HepG2 (cell line): ENCODE results near the gene FAAP100. TPM values are rescaled to one million over a fixed set of nuclear protein-coding genes. Genes with fewer than 3 reads are reported as not detected.

Experiments
- ARID2 ChIP-seq: sonication (generic); formaldehyde crosslinking; IDR thresholded peaks from 2 replicates; pipeline ENCODE4 v1.8.1; 2022; ENCODE audit warnings: mild to moderate bottlenecking, missing genetic modification reagents, borderline replicate concordance
- ARNTL ChIP-seq: sonication (generic); formaldehyde crosslinking; IDR thresholded peaks from 2 replicates; pipeline ENCODE4 v1.4.0; 2020; ENCODE audit warnings: mild to moderate bottlenecking, missing genetic modification reagents
- CAMTA2 ChIP-seq: sonication (generic); formaldehyde crosslinking; IDR thresholded peaks from 2 replicates; pipeline ENCODE4 v1.4.0; 2020; ENCODE audit warnings: mild to moderate bottlenecking, missing genetic modification reagents, borderline replicate concordance
- CBX1 ChIP-seq: IDR thresholded peaks from one replicate; pipeline ENCODE4 v1.6.1; 2016; ENCODE audit warnings: antibody characterized with exemption, low read depth
- ELF1 ChIP-seq: sonication (generic); formaldehyde crosslinking; IDR thresholded peaks from 2 replicates; pipeline ENCODE4 v1.4.0; 2020; ENCODE audit warnings: missing genetic modification reagents
- ESRRA ChIP-seq: sonication (generic); formaldehyde crosslinking; IDR thresholded peaks from 2 replicates; pipeline ENCODE4 v1.5.1; 2020; ENCODE audit warnings: mild to moderate bottlenecking, low read depth, missing genetic modification reagents
- GTF3A ChIP-seq: sonication (generic); formaldehyde crosslinking; conservative IDR thresholded peaks from 2 replicates; pipeline ENCODE4 v1.4.0; 2020; ENCODE audit warnings: mild to moderate bottlenecking, missing genetic modification reagents
- HNRNPK ChIP-seq: fragments of 200-400 bp; formaldehyde crosslinking; IDR thresholded peaks from 2 replicates; pipeline ENCODE4 v1.6.1; 2018; ENCODE audit warnings: low read length, low read depth, moderate library complexity, mild to moderate bottlenecking; ENCODE audit not compliant: poor library complexity, severe bottlenecking
- MEIS1 ChIP-seq: sonication (generic); formaldehyde crosslinking; IDR thresholded peaks from 2 replicates; pipeline ENCODE4 v1.9.0; 2021; ENCODE audit warnings: mild to moderate bottlenecking, missing genetic modification reagents, moderate library complexity, borderline replicate concordance
- REPIN1 ChIP-seq: sonication (generic); formaldehyde crosslinking; IDR thresholded peaks from 2 replicates; pipeline ENCODE4 v1.8.0; 2022; ENCODE audit warnings: missing genetic modification reagents, low read depth, mild to moderate bottlenecking, borderline replicate concordance
- SMARCE1 ChIP-seq: fragments of 450-650 bp; IDR thresholded peaks from 2 replicates; pipeline ENCODE4 v1.6.1; 2017; ENCODE audit warnings: borderline replicate concordance
- THAP11 ChIP-seq: IDR thresholded peaks from 2 replicates; pipeline ENCODE4 v1.6.1; 2016; ENCODE audit warnings: missing biosample characterization, missing genetic modification reagents
- TOE1 ChIP-seq: sonication (generic); formaldehyde crosslinking; IDR thresholded peaks from 2 replicates; pipeline ENCODE4 v1.4.0; 2020; ENCODE audit warnings: mild to moderate bottlenecking, missing genetic modification reagents
- TP53 ChIP-seq: sonication (generic); formaldehyde crosslinking; conservative IDR thresholded peaks from 2 replicates; pipeline ENCODE4 v1.4.0; 2020; ENCODE audit warnings: missing genetic modification reagents
- ZNF329 ChIP-seq: sonication (generic); formaldehyde crosslinking; IDR thresholded peaks from 2 replicates; pipeline ENCODE4 v1.9.0; 2021; ENCODE audit warnings: low read depth, mild to moderate bottlenecking, missing genetic modification reagents
- ZNF382 ChIP-seq: sonication (generic); formaldehyde crosslinking; IDR thresholded peaks from 2 replicates; pipeline ENCODE4 v1.5.0; 2020; ENCODE audit warnings: missing genetic modification reagents, mild to moderate bottlenecking, borderline replicate concordance
- ZNF484 ChIP-seq: sonication (generic); formaldehyde crosslinking; IDR thresholded peaks from 2 replicates; pipeline ENCODE4 v1.5.1; 2020; ENCODE audit warnings: mild to moderate bottlenecking, low read depth, missing genetic modification reagents, borderline replicate concordance
- ZNF564 ChIP-seq: sonication (generic); formaldehyde crosslinking; IDR thresholded peaks from 2 replicates; pipeline ENCODE4 v1.8.1; 2023; ENCODE audit warnings: mild to moderate bottlenecking, missing genetic modification reagents
- polyA plus RNA-seq, 8 experiments: library from polyadenylated mRNA; depleted of rRNA in 3 of 8; stranded (reverse) in 7 of 8; unstranded in 1 of 8; fragments of >200 nt; fragmentation: Illumina TruSeq in 4 of 8; extraction: Trizol in 4 of 8; gene quantifications; 2 replicates each; pipeline versions ENCODE4 v1.2.1 to v1.2.3, GENCODE V29; 2011 to 2016; ENCODE audit warnings: low read depth in 4 of 8, missing spikeins in 1 of 8, mixed read lengths in 1 of 8; ENCODE audit not compliant: insufficient read depth in 1 of 8
- total RNA-seq, 5 experiments: library from RNA; depleted of rRNA; stranded (reverse); fragments of >200 nt; fragmentation: Illumina TruSeq; extraction: Trizol; gene quantifications; 2 replicates each; pipeline ENCODE4 v1.2.3, GENCODE V29; 2016; ENCODE audit warnings: low read depth in 1 of 5
- TF ChIP-seq, protein P1 (sequence below): sonication (generic); formaldehyde crosslinking; IDR thresholded peaks from 2 replicates; pipeline ENCODE4 v1.9.0; 2021; ENCODE audit warnings: missing genetic modification reagents, mild to moderate bottlenecking, borderline replicate concordance
- TF ChIP-seq, protein P2 (sequence below): sonication (generic); formaldehyde crosslinking; IDR thresholded peaks from 2 replicates; pipeline ENCODE4 v1.5.0; 2020; ENCODE audit warnings: mild to moderate bottlenecking, missing genetic modification reagents
- TF ChIP-seq, protein P3 (sequence below): sonication (generic); formaldehyde crosslinking; IDR thresholded peaks from 2 replicates; pipeline ENCODE4 v1.8.0; 2023; ENCODE audit warnings: mild to moderate bottlenecking, missing genetic modification reagents
- TF ChIP-seq, protein P4 (sequence below): fragments of 450-650 bp; IDR thresholded peaks from 2 replicates; pipeline ENCODE4 v1.6.1; 2016
- TF ChIP-seq, protein P5 (sequence below): sonication (generic); formaldehyde crosslinking; IDR thresholded peaks from 2 replicates; pipeline ENCODE4 v1.8.1; 2023; ENCODE audit warnings: mild to moderate bottlenecking, missing genetic modification reagents, borderline replicate concordance

Gene FAAP100
- total and polyA plus RNA-seq, 2 of the 13 experiments (the other 11 are each of a cell fraction or from before 2014, with no cell fraction given), result 7.6 to 20.8 TPM

DNA sequence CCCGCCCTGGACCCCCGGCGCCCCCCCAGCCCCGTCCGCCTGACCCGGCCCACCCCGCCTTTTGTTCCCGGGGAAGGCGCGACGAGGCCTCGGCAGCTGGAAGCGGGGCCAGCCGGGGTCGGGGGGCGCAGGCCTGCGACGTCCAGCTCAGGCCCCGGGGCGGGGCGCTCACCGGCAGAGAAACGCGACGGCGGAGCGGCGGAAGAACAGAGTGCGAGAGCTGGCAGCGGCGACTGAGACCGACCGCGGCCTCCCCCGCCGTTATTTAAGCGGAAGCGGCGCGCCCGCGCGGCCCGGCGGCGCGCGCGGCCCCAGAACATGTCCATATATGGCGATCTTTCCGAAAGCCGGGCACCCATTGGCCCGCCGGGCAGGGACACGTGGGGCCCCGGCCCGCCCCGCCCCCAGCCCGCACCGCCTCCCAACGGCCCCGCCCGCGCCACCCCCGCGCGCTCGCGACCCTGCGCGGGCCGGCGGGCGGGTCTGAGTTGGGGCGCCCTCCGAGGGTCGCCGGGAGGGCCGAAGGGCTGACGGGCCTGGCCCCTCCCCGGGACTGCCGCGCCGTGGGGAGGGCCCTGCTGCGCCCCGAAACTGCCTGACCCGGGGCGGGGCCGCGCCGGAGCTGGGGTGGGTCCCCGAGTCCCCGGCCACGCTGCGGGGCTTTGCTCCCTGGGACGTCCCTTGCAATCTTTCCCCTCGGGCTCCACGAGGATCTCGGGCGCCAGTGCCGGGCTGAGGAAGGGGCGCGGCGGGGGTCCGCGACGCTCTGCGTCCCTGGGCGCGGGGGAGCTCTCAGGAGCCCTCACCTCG, 39.4 kb downstream of the FAAP100 start, which contains the start of gene ACTG1 (continued):
- TF ChIP-seq, protein P1, sequence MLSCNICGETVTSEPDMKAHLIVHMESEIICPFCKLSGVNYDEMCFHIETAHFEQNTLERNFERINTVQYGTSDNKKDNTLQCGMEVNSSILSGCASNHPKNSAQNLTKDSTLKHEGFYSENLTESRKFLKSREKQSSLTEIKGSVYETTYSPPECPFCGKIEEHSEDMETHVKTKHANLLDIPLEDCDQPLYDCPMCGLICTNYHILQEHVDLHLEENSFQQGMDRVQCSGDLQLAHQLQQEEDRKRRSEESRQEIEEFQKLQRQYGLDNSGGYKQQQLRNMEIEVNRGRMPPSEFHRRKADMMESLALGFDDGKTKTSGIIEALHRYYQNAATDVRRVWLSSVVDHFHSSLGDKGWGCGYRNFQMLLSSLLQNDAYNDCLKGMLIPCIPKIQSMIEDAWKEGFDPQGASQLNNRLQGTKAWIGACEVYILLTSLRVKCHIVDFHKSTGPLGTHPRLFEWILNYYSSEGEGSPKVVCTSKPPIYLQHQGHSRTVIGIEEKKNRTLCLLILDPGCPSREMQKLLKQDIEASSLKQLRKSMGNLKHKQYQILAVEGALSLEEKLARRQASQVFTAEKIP (CRISPR knock-in tag), result no peak
- TF ChIP-seq SMARCE1 (no peak), ARID2 (CRISPR knock-in tag) (no peak; the same call in 1 of the 2 replicates), CAMTA2 (CRISPR knock-in tag) (no peak; the same call in 1 of the 2 replicates), ZNF382 (CRISPR knock-in tag) (no peak), REPIN1 (CRISPR knock-in tag) (peak; percentile 77; the same call in 1 of the 2 replicates), ARNTL (no peak), THAP11 (CRISPR knock-in tag) (peak; percentile 71), ELF1 (CRISPR knock-in tag) (no peak), GTF3A (CRISPR knock-in tag) (no peak), MEIS1 (CRISPR knock-in tag) (no peak), ZNF329 (peak; percentile 44; the same call in 1 of the 2 replicates), CBX1 (no peak), HNRNPK (peak; percentile 85), TP53 (CRISPR knock-in tag) (no peak), ZNF564 (CRISPR knock-in tag) (0 out of 2 replicates have a peak, but pooled peaks have one; percentile 62), ESRRA (CRISPR knock-in tag) (no peak), ZNF484 (no peak), TOE1 (no peak)
- TF ChIP-seq, protein P2, sequence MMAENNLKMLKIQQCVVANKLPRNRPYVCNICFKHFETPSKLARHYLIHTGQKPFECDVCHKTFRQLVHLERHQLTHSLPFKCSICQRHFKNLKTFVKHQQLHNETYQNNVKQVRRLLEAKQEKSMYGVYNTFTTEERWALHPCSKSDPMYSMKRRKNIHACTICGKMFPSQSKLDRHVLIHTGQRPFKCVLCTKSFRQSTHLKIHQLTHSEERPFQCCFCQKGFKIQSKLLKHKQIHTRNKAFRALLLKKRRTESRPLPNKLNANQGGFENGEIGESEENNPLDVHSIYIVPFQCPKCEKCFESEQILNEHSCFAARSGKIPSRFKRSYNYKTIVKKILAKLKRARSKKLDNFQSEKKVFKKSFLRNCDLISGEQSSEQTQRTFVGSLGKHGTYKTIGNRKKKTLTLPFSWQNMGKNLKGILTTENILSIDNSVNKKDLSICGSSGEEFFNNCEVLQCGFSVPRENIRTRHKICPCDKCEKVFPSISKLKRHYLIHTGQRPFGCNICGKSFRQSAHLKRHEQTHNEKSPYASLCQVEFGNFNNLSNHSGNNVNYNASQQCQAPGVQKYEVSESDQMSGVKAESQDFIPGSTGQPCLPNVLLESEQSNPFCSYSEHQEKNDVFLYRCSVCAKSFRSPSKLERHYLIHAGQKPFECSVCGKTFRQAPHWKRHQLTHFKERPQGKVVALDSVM (CRISPR knock-in tag), result peak; percentile 49; the same call in 1 of the 2 replicates
- TF ChIP-seq, protein P3, sequence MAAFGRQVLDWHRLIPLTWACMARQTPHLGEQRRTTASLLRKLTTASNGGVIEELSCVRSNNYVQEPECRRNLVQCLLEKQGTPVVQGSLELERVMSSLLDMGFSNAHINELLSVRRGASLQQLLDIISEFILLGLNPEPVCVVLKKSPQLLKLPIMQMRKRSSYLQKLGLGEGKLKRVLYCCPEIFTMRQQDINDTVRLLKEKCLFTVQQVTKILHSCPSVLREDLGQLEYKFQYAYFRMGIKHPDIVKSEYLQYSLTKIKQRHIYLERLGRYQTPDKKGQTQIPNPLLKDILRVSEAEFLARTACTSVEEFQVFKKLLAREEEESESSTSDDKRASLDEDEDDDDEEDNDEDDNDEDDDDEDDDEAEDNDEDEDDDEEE (CRISPR knock-in tag), result peak; percentile 36; the same call in 1 of the 2 replicates
- TF ChIP-seq, protein P4, sequence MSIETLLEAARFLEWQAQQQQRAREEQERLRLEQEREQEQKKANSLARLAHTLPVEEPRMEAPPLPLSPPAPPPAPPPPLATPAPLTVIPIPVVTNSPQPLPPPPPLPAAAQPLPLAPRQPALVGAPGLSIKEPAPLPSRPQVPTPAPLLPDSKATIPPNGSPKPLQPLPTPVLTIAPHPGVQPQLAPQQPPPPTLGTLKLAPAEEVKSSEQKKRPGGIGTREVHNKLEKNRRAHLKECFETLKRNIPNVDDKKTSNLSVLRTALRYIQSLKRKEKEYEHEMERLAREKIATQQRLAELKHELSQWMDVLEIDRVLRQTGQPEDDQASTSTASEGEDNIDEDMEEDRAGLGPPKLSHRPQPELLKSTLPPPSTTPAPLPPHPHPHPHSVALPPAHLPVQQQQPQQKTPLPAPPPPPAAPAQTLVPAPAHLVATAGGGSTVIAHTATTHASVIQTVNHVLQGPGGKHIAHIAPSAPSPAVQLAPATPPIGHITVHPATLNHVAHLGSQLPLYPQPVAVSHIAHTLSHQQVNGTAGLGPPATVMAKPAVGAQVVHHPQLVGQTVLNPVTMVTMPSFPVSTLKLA, result no peak
- TF ChIP-seq, protein P5, sequence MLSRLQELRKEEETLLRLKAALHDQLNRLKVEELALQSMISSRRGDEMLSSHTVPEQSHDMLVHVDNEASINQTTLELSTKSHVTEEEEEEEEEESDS (CRISPR knock-in tag), result no peak
